Adrenal gland (tissue), 12 donors: Measurements from ENCODE around the gene AGL. TPM values are rescaled to one million over a fixed set of nuclear protein-coding genes. Genes with fewer than 3 reads are reported as not detected.
"Not testable (repeated sequence)": the region's sequence is repeated elsewhere in the genome, so short reads cannot be mapped to it uniquely, and the experiment has no call there.

Experiments
- DNase-seq, 7 donors: peaks; one replicate each; pipeline ENCODE4 v3.0.0-alpha.2; 2019 to 2020
- H3K27ac ChIP-seq, 5 donors: fragments of 200-600 bp; sonication (generic) in 4 of 5; 1 replicate in 3 of 5; 2 replicates in 2 of 5; pipeline versions ENCODE4 v1.5.1 to v1.8.0; 2016 to 2020; ENCODE audit warnings: mild to moderate bottlenecking in 1 of 5
- H3K27me3 ChIP-seq: fragments of 200-600 bp; 2 replicates; pipeline ENCODE4 v1.8.0; 2021
- H3K36me3 ChIP-seq, 2 donors: fragments of 200-600 bp; replicated peaks in 1 of 2; 1 replicate in 1 of 2; 2 replicates in 1 of 2; pipeline versions ENCODE4 v1.5.1 to v1.8.0; 2018 to 2022
- H3K4me1 ChIP-seq, 2 donors: fragments of 200-600 bp; replicated peaks in 1 of 2; 1 replicate in 1 of 2; 2 replicates in 1 of 2; pipeline versions ENCODE4 v1.5.1 to v1.8.0; 2018 to 2021
- H3K4me3 ChIP-seq, 4 donors: fragments of 200-600 bp; sonication (generic) in 3 of 4; one replicate each; pipeline ENCODE4 v1.5.1; 2016 to 2018
- H3K9me3 ChIP-seq, 3 donors: fragments of 200-600 bp; sonication (generic) in 1 of 3; replicated peaks in 1 of 3; 1 replicate in 2 of 3; 2 replicates in 1 of 3; pipeline versions ENCODE4 v1.5.1 to v1.8.0; 2016 to 2021
- CTCF ChIP-seq, 6 experiments: fragments of 450-650 bp in 4 of 6; fragments of 200-600 bp in 2 of 6; sonication (generic) in 1 of 6; IDR thresholded peaks; 1 replicate in 5 of 6; 2 replicates in 1 of 6; pipeline versions ENCODE4 v1.5.1 to v1.8.0; 2016 to 2021; ENCODE audit warnings: antibody characterized with exemption in 6 of 6, mild to moderate bottlenecking in 2 of 6, moderate library complexity in 1 of 6
- POLR2A ChIP-seq, 2 donors: fragments of 450-650 bp; IDR thresholded peaks; one replicate each; pipeline ENCODE4 v1.6.1; 2017; ENCODE audit warnings: antibody characterized with exemption in 2 of 2, mild to moderate bottlenecking in 2 of 2, moderate library complexity in 1 of 2
- WGBS, 4 donors: extraction: QIAGEN DNeasy Blood & Tissue Kit in 2 of 4; methylation state at CpG; one replicate each; pipeline versions ENCODE4 v1.1.5 to v1.1.7; 2013 to 2017; 5-methylcytosine and 5-hydroxymethylcytosine counted together
- intact Hi-C, 2 donors: fragments of 100-400 bp; cut with DNase I; formaldehyde crosslinking; loops; one replicate each; pipeline versions ENCODE4 v1.14.1 to v1.15.0; 2022 to 2023
- polyA plus RNA-seq, 3 donors: library from polyadenylated mRNA; stranded (reverse); fragments of 200-250 nt in 2 of 3; fragments of 350-450 nt in 1 of 3; fragmentation: Illumina TruSeq in 1 of 3; extraction: RNeasy Lipid Tissue Mini Kit (QIAGEN cat#74804) in 1 of 3; gene quantifications; one replicate each; pipeline ENCODE4 v1.2.3, GENCODE V29; 2013 to 2014
- total RNA-seq, 9 donors: library from RNA; depleted of rRNA in 4 of 9; stranded (reverse); fragments of >200 nt in 4 of 9; fragments of 120-200 nt in 1 of 9; fragmentation: NEBNext Ultra II Directional in 1 of 9; extraction: Animal tissue kit (Norgen Biotek cat#: 25700) in 1 of 9; gene quantifications; one replicate each; pipeline versions ENCODE4 v1.1.0 to v1.2.4, GENCODE V29; 2013 to 2023
- donor health status: healthy with polysubstance abuse.
- donor health status: Bipolar disorder and iron deficiency.
- donor health status: DM: yes; HTN: yes; CAD: no.
- donor health status: DM: no; HTN: no; CAD: no.
- donor health status: DM: no; HTN: no; CAD: no.
- donor health status: DM: yes; HTN: yes; CAD: no.

Gene AGL
- total and polyA plus RNA-seq, 12 donors = 4.5 to 27.5 (median 14.8) TPM

GRCh38 chr1:99886841-99887240, 36.7 kb downstream of the AGL start:
- H3K27me3 ChIP-seq = no peaks in the 10 kb centered on the region
- H3K36me3 ChIP-seq = peaks cover 0 to 32% of the 10 kb centered on the region in 2 donors
- H3K4me1 ChIP-seq = no peaks in the 10 kb centered on the region
- TF ChIP-seq POLR2A (IDR thresholded peaks at IDR 0.05) = no peak
- H3K9me3 ChIP-seq = no peaks in the 10 kb centered on the region
- intact Hi-C loops = no loop called here
- no peak overlapping the region for H3K4me3 ChIP-seq
- no peak overlapping the region for H3K27ac ChIP-seq
- DNase-seq = no peak

DNA sequence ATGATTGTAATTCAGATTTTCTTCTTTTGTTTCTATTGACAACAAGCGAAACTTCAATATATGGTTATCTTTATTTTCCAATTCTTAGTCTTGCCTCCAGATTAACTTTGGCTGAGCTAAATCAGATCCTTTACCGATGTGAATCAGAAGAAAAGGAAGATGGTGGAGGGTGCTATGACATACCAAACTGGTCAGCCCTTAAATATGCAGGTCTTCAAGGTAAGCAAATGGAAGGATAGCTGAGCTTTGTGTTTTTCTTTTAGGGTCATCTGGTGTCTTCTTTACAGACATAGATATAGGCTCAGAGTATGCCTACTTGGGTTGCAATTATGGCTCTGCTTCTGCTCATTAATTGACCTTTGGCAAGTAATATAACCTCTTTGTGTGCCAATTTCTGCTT, 37.7 kb downstream of the AGL start:
- Histone ChIP-seq H3K27ac (no peak overlapping the region), H3K27me3 (no peaks in the 10 kb centered on the region), H3K36me3 (peaks cover 0 to 23% of the 10 kb centered on the region in 2 donors), H3K9me3 (no peaks in the 10 kb centered on the region), H3K4me1 (no peaks in the 10 kb centered on the region), H3K4me3 (no peak overlapping the region)
- WGBS, 4 donors = 95 to 100% (median 96%) methylated on average over 2 of the region's 2 CpGs
- DNase-seq = no peak
- TF ChIP-seq POLR2A (IDR thresholded peaks at IDR 0.05) (no peak), CTCF (IDR thresholded peaks at IDR 0.05) (no peak)
- intact Hi-C loops = no loop called here

- no peaks in the 10 kb centered on the region for H3K4me1 ChIP-seq
- no peaks in the 10 kb centered on the region for H3K9me3 ChIP-seq
- TF ChIP-seq CTCF (IDR thresholded peaks at IDR 0.05) (no peak), POLR2A (IDR thresholded peaks at IDR 0.05) (no peak)
- DNase-seq = no peak
- intact Hi-C loops = no loop called here
- no peak overlapping the region for H3K27ac ChIP-seq
- peaks cover 0 to 5% of the 10 kb centered on the region in 2 donors for H3K36me3 ChIP-seq
- no peak overlapping the region for H3K4me3 ChIP-seq
- WGBS, 4 donors = 74 to 81% (median 78%) methylated on average over 1 of the region's 1 CpG
- no peaks in the 10 kb centered on the region for H3K27me3 ChIP-seq
These were observed 41.8 kb downstream of the AGL start for GRCh38 chr1:99891997-99892396.

DNA sequence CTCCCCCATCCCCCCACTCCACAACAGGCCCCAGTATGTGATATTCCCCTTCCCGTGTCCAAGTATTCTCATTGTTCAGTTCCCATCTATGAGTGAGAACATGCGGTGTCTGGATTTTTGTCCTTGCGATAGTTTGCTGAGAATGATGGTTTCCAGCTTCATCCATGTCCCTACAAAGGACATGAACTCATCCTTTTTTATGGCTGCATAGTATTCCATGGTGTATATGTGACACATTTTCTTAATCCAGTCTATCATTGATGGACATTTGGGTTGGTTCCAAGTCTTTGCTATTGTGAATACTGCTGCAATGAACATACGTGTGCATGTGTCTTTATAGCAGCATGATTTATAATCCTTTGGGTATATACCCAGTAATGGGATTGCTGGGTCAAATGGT, 53.1 kb downstream of the AGL start:
- H3K4me3 ChIP-seq, H3K4me1 ChIP-seq, H3K27me3 ChIP-seq, H3K9me3 ChIP-seq, DNase-seq, H3K36me3 ChIP-seq, intact Hi-C loops, H3K27ac ChIP-seq: not testable (repeated sequence)
- 95 to 98% (median 96%) methylated on average over 4 of the region's 4 CpGs for WGBS, 4 donors

DNA sequence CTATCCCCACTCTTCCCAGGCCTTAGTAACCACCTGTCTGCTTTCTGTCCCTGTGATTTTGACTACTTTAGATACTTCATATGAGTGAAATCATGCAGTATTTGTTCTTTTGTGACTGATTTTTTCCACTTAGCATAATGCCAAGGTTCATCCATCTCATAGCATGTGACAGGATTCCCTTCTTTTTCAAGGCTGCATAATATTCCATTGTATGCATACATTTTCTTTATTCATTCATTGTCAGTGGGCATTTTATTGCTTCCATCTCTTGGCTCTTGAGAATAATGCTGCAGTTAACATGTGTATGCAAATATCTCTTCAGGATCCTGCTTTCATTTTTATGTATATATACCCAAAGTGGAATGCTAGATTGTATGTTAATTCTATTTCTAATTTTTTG, 56.4 kb downstream of the AGL start:
- DNase-seq = no peak
- intact Hi-C loops = no loop called here
- Histone ChIP-seq H3K27me3 (no peaks in the 10 kb centered on the region), H3K27ac (no peak overlapping the region), H3K4me3 (no peak overlapping the region), H3K4me1 (no peaks in the 10 kb centered on the region), H3K9me3 (no peaks in the 10 kb centered on the region), H3K36me3 (peaks cover 0 to 2% of the 10 kb centered on the region in 2 donors)
- TF ChIP-seq CTCF (IDR thresholded peaks at IDR 0.05) = no peak
- no peak for TF ChIP-seq POLR2A (IDR thresholded peaks at IDR 0.05)
